Suprapubic skin (tissue), 3 donors: ENCODE results near the gene FOXK1.

Experiments used
- CTCF ChIP-seq, 2 donors: fragments of 200-600 bp in 1 of 2; fragments of 450-650 bp in 1 of 2; sonication (generic) in 1 of 2; IDR thresholded peaks; one replicate each; pipeline ENCODE4 v1.5.1; 2016 to 2019; ENCODE audit warnings: antibody characterized with exemption in 2 of 2, mild to moderate bottlenecking in 1 of 2, moderate library complexity in 1 of 2
- POLR2A ChIP-seq, 2 donors: fragments of 450-650 bp; IDR thresholded peaks; one replicate each; pipeline ENCODE4 v1.6.1; 2017; ENCODE audit warnings: antibody characterized with exemption in 2 of 2, mild to moderate bottlenecking in 2 of 2, moderate library complexity in 2 of 2

GRCh38 chr7:4774007-4774406, 91.9 kb downstream of the FOXK1 start:
- TF ChIP-seq CTCF (IDR thresholded peaks at IDR 0.05) (no peak), POLR2A (IDR thresholded peaks at IDR 0.05) (no peak)
